ENCODE results near the gene MRPL24.

Gene MRPL24

DNA sequence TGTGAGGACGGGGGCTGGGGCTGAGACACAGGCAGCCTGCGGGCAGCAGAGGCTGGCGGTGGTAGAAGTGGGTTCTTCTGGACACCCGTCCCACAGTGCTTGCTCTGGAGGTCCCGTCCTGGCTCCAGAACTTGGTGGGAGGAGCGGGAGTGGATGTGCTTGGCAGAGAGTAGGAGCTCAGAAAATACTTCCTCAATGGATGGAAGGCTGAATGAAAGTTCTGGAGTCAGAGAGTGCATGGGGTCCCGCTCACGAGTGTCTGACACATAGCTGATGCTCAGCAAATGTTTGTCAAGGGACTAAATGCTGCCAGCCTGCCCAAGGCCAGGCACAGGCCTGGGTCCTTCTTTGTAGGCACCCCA, 50.2 kb downstream of the MRPL24 start:
- Histone ChIP-seq H3K4me3 (ENCODE audit: low read length) (no peak overlapping the region), H3K79me2 (ENCODE audit: low read length) (no peaks in the 10 kb centered on the region), H4K20me1 (ENCODE audit: insufficient read depth, low read length) (no peaks in the 10 kb centered on the region), H3F3A (ENCODE audit: insufficient read depth, low read length) (no peaks in the 10 kb centered on the region), H3K36me3 (replicated peaks; ENCODE audit: insufficient read depth, low read length) (no peaks in the 10 kb centered on the region), H3K4me1 (ENCODE audit: low read length) (no peaks in the 10 kb centered on the region), H3K9me3 (replicated peaks; ENCODE audit: insufficient read depth, low read length) (no peaks in the 10 kb centered on the region), H3K9ac (ENCODE audit: low read length) (no peak overlapping the region), H2AFZ (ENCODE audit: low read length) (no peak overlapping the region), H3K9me2 (replicated peaks; ENCODE audit: insufficient read depth, low read length) (no peaks in the 10 kb centered on the region), H3K27ac (ENCODE audit: low read length) (no peak overlapping the region), H3K27me3 (replicated peaks; ENCODE audit: insufficient read depth, low read length) (peaks cover 64% of the 10 kb centered on the region), H3K4me2 (ENCODE audit: low read depth, low read length) (no peak overlapping the region)
- TF ChIP-seq, protein P1, sequence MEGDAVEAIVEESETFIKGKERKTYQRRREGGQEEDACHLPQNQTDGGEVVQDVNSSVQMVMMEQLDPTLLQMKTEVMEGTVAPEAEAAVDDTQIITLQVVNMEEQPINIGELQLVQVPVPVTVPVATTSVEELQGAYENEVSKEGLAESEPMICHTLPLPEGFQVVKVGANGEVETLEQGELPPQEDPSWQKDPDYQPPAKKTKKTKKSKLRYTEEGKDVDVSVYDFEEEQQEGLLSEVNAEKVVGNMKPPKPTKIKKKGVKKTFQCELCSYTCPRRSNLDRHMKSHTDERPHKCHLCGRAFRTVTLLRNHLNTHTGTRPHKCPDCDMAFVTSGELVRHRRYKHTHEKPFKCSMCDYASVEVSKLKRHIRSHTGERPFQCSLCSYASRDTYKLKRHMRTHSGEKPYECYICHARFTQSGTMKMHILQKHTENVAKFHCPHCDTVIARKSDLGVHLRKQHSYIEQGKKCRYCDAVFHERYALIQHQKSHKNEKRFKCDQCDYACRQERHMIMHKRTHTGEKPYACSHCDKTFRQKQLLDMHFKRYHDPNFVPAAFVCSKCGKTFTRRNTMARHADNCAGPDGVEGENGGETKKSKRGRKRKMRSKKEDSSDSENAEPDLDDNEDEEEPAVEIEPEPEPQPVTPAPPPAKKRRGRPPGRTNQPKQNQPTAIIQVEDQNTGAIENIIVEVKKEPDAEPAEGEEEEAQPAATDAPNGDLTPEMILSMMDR (IDR thresholded peaks at IDR 0.05; ENCODE audit: low read length): no peak
- TF ChIP-seq EZH2 (optimal IDR thresholded peaks at IDR 0.05; ENCODE audit: low read depth, low read length) (peak; percentile 22), EZH2phosphoT487 (IDR thresholded peaks at IDR 0.05; ENCODE audit: low read length) (no peak)
- no peak for DNase-seq

GRCh38 chr1:156689953-156690674, 50.8 kb downstream of the MRPL24 start:
- no peak for DNase-seq
- Histone ChIP-seq H4K20me1 (ENCODE audit: insufficient read depth, low read length) (no peaks in the 10 kb centered on the region), H3K79me2 (ENCODE audit: low read length) (no peaks in the 10 kb centered on the region), H3K27me3 (replicated peaks; ENCODE audit: insufficient read depth, low read length) (peaks cover 69% of the 10 kb centered on the region), H3K4me3 (ENCODE audit: low read length) (no peak overlapping the region), H3K9ac (ENCODE audit: low read length) (no peak overlapping the region), H2AFZ (ENCODE audit: low read length) (no peak overlapping the region), H3K9me3 (replicated peaks; ENCODE audit: insufficient read depth, low read length) (no peaks in the 10 kb centered on the region), H3K36me3 (replicated peaks; ENCODE audit: insufficient read depth, low read length) (no peaks in the 10 kb centered on the region), H3K27ac (ENCODE audit: low read length) (no peak overlapping the region), H3K9me2 (replicated peaks; ENCODE audit: insufficient read depth, low read length) (no peaks in the 10 kb centered on the region), H3K4me1 (ENCODE audit: low read length) (no peaks in the 10 kb centered on the region), H3F3A (ENCODE audit: insufficient read depth, low read length) (no peaks in the 10 kb centered on the region), H3K4me2 (ENCODE audit: low read depth, low read length) (peak overlapping the region; percentile 31; the same call in 1 of the 2 replicates)
- TF ChIP-seq EZH2 (optimal IDR thresholded peaks at IDR 0.05; ENCODE audit: low read depth, low read length) (no peak), EZH2phosphoT487 (IDR thresholded peaks at IDR 0.05; ENCODE audit: low read length) (no peak)
- TF ChIP-seq, protein P1 (IDR thresholded peaks at IDR 0.05; ENCODE audit: low read length): no peak

DNA sequence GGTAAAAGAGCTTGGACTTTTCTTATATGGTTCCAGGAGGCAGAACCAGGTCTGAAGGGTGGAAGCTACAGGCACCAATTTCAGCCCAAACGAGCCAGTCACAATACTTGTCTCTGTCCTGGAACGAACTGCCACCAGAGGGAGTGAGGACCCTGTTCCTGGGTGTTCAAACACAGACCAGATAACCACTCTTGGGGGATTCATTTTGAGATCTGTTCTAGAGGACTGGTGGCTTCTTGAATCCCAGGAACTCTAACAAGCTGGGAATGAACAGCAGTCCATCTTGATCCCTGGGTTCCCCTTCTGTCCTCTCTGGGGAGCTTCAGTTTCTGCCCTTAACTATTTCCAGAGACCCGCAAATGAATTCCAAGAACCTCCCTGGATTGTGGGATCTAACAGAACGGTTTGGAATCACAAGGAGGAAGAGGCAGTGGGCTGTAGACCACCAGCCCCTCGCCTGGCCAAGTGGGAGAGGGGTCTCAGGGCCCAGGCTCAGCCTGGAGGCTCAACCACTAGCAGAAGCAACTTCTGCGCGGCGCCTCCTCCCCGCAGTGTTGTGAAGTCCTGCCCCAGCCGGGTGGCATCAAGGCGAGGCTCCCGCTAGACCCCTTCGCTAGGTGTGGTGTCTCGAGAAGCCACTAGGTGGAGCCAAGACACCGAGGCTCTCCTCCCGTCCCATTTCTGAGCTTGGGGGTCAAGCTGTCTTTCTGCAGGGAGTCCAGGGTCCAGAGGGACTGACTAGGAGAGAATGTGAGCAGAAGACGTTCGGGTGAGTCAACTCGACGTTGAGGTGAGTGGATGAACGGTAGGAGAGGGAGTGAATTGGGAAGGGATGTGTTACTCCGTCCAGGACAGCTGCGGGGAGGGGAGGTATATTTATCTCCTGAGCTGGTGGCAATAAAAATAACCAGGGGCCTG, 51.6 kb downstream of the MRPL24 start:
- no peaks in the 10 kb centered on the region for H4K20me1 ChIP-seq (ENCODE audit: insufficient read depth, low read length)
- no peak overlapping the region for H3K27ac ChIP-seq (ENCODE audit: low read length)
- TF ChIP-seq, protein P1 (IDR thresholded peaks at IDR 0.05; ENCODE audit: low read length): peak; percentile 97
- TF ChIP-seq EZH2phosphoT487 (IDR thresholded peaks at IDR 0.05; ENCODE audit: low read length): no peak
- H3K27me3 ChIP-seq (replicated peaks; ENCODE audit: insufficient read depth, low read length): peaks cover 70% of the 10 kb centered on the region
- no peaks in the 10 kb centered on the region for H3K36me3 ChIP-seq (replicated peaks; ENCODE audit: insufficient read depth, low read length)
- H3K4me3 ChIP-seq (ENCODE audit: low read length): 0 out of 2 replicates have a peak overlapping the region, but pooled peaks have one; percentile 1
- no peaks in the 10 kb centered on the region for H3K9me2 ChIP-seq (replicated peaks; ENCODE audit: insufficient read depth, low read length)
- DNase-seq: peak; percentile 87
- H2AFZ ChIP-seq (ENCODE audit: low read length): peak overlapping the region; percentile 7
- H3F3A ChIP-seq (ENCODE audit: insufficient read depth, low read length): no peaks in the 10 kb centered on the region
- peak overlapping the region; percentile 31; the same call in 1 of the 2 replicates for H3K4me2 ChIP-seq (ENCODE audit: low read depth, low read length)
- H3K4me1 ChIP-seq (ENCODE audit: low read length): no peaks in the 10 kb centered on the region
- H3K9ac ChIP-seq (ENCODE audit: low read length): no peak overlapping the region
- H3K79me2 ChIP-seq (ENCODE audit: low read length): no peaks in the 10 kb centered on the region
- no peaks in the 10 kb centered on the region for H3K9me3 ChIP-seq (replicated peaks; ENCODE audit: insufficient read depth, low read length)

Measured in MM.1S (cell line).